Esophagus muscularis mucosa (tissue), 4 donors: ENCODE data around the gene RNLS. TPM values are rescaled to one million over a fixed set of nuclear protein-coding genes. Genes with fewer than 3 reads are reported as not detected.

Experiments used
- DNase-seq: peaks from one replicate; pipeline ENCODE4 v3.0.0-alpha.2; 2017; ENCODE audit errors: extremely low spot score
- H3K27ac ChIP-seq, 4 donors: fragments of 200-600 bp; sonication (generic); replicated peaks in 1 of 4; 1 replicate in 3 of 4; 2 replicates in 1 of 4; pipeline ENCODE4 v1.5.1; 2016 to 2019; ENCODE audit warnings: mild to moderate bottlenecking in 1 of 4
- H3K27me3 ChIP-seq, 4 donors: fragments of 200-600 bp; sonication (generic); one replicate each; pipeline versions ENCODE4 v1.5.1 to v1.6.0; 2016 to 2019
- H3K36me3 ChIP-seq, 4 donors: fragments of 200-600 bp; sonication (generic); one replicate each; pipeline ENCODE4 v1.5.1; 2016 to 2019
- H3K4me1 ChIP-seq, 4 donors: fragments of 200-600 bp; sonication (generic); one replicate each; pipeline ENCODE4 v1.5.1; 2016 to 2019
- H3K4me3 ChIP-seq, 4 donors: fragments of 200-600 bp; sonication (generic); 1 replicate in 2 of 4; 2 replicates in 2 of 4; pipeline ENCODE4 v1.5.1; 2016 to 2019; ENCODE audit warnings: mild to moderate bottlenecking in 4 of 4, moderate library complexity in 1 of 4
- H3K9me3 ChIP-seq, 4 donors: fragments of 200-600 bp; sonication (generic); 1 replicate in 3 of 4; 2 replicates in 1 of 4; pipeline ENCODE4 v1.5.1; 2016 to 2019
- EP300 ChIP-seq: sonication (generic); formaldehyde crosslinking; IDR thresholded peaks from one replicate; pipeline ENCODE4 v1.6.1; 2017; ENCODE audit warnings: antibody characterized with exemption
- POLR2A ChIP-seq: fragments of 450-650 bp; IDR thresholded peaks from one replicate; pipeline ENCODE4 v1.6.1; 2017; ENCODE audit warnings: antibody characterized with exemption, moderate library complexity, mild to moderate bottlenecking, low read depth
- POLR2AphosphoS5 ChIP-seq, 2 donors: sonication (generic); formaldehyde crosslinking; IDR thresholded peaks; one replicate each; pipeline ENCODE4 v1.6.1; 2017; ENCODE audit warnings: antibody characterized with exemption in 2 of 2
- WGBS: methylation state at CpG from one replicate; pipeline ENCODE4 v1.1.5; 2018; 5-methylcytosine and 5-hydroxymethylcytosine counted together
- intact Hi-C: fragments of 100-400 bp; cut with DNase I; formaldehyde crosslinking; loops from one replicate; pipeline ENCODE4 v1.15.1; 2023
- total RNA-seq, 4 donors: library from RNA; depleted of rRNA; stranded (reverse); fragments of >200 nt; gene quantifications; one replicate each; pipeline versions ENCODE4 v1.1.0 to v1.2.1, GENCODE V29; 2016
- TF ChIP-seq, protein P1 (sequence below), 3 experiments: fragments of 200-600 bp in 2 of 3; fragments of 450-650 bp in 1 of 3; sonication (generic) in 2 of 3; IDR thresholded peaks; one replicate each; pipeline ENCODE4 v1.5.1; 2017 to 2019; ENCODE audit warnings: antibody characterized with exemption in 3 of 3, mild to moderate bottlenecking in 2 of 3, moderate library complexity in 1 of 3

Gene RNLS
- total RNA-seq, 4 donors from 2014 or later, result 6.7 to 12.9 (median 10.9) TPM

DNA sequence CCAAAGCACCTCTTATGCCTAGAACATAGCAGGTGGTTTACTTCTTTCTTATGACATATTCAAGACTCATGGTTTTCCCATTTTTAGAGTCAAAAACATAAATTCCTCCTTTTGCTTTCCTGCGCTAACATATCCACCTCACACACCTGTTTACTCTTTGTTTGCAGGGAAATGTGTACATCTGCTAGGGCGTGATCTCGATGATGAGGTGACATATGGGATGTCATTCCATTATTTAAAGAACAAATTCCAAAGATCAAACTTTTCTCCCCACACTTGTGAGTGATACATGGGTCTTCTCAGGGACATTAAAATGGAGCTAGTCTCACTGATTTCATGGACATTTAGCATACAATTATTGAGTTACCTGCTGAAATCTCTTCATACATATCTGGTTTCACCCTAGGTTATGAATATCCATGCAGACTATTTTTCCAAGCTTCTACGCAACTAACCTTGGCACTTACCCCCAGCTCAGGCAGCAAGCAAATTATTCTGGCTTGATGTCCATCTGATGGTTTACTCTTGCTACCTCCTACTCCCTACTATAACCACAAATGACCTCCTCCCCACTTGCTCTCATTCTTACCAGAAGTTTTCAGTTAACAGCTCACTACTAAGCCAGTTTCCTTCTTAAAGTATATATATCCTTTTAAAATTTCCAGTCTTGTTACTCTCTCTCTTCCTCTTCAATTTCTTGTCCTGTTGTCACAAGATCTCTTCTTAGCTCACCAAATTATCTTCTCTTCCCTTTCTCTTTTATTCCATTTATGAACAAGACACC, 208.5 kb downstream of the RNLS start:
- intact Hi-C loops, result no loop called here
- 91% methylated on average over 4 of the region's 4 CpGs for WGBS
- no peaks in the 10 kb centered on the region for H3K9me3 ChIP-seq
- H3K4me1 ChIP-seq, result no peaks in the 10 kb centered on the region
- no peak overlapping the region for H3K27ac ChIP-seq
- H3K4me3 ChIP-seq, result no peak overlapping the region
- DNase-seq, result no peak
- no peaks in the 10 kb centered on the region for H3K36me3 ChIP-seq
- H3K27me3 ChIP-seq, result no peaks in the 10 kb centered on the region
- TF ChIP-seq POLR2AphosphoS5 (IDR thresholded peaks at IDR 0.05) (no peak), POLR2A (no peak), EP300 (no peak)
- TF ChIP-seq, protein P1, sequence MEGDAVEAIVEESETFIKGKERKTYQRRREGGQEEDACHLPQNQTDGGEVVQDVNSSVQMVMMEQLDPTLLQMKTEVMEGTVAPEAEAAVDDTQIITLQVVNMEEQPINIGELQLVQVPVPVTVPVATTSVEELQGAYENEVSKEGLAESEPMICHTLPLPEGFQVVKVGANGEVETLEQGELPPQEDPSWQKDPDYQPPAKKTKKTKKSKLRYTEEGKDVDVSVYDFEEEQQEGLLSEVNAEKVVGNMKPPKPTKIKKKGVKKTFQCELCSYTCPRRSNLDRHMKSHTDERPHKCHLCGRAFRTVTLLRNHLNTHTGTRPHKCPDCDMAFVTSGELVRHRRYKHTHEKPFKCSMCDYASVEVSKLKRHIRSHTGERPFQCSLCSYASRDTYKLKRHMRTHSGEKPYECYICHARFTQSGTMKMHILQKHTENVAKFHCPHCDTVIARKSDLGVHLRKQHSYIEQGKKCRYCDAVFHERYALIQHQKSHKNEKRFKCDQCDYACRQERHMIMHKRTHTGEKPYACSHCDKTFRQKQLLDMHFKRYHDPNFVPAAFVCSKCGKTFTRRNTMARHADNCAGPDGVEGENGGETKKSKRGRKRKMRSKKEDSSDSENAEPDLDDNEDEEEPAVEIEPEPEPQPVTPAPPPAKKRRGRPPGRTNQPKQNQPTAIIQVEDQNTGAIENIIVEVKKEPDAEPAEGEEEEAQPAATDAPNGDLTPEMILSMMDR (IDR thresholded peaks at IDR 0.05), result no peak

DNA sequence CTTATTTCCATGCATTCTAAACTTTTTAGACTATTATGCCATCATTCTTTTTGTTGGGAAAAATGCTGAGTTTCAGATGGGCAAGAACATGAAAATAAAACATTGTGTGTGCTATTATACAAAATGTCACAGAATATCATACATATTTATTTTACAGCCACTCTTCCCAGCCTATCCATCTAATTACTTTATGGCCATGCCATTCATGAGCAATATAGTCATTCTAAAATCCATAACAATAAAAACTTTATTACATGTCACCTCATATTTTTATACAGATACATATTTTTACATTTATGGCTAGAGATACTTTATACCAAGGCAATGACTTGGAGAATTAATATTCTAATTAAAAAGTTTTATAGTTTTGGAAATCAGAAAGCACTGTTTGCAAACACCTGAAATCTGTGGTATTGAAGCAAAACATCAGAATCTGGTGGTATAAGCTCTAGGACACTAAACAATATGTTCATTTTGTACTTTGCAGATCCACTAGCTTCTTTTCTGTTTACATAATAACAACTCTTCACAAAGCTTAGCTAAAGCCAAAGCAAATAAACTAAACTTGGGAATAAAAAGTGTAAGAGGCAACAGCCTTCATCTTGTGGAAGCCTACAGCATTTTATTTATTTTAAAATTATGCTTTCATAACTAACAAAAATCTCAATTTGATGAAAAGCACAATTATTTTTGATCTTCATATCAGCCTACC, 210.1 kb downstream of the RNLS start:
- Histone ChIP-seq H3K36me3 (no peaks in the 10 kb centered on the region), H3K27ac (no peak overlapping the region), H3K27me3 (no peaks in the 10 kb centered on the region), H3K9me3 (no peaks in the 10 kb centered on the region), H3K4me1 (no peaks in the 10 kb centered on the region), H3K4me3 (no peak overlapping the region)
- intact Hi-C loops, result no loop called here
- TF ChIP-seq, protein P1 (IDR thresholded peaks at IDR 0.05), result no peak
- no peak for TF ChIP-seq EP300
- no peak for TF ChIP-seq POLR2AphosphoS5 (IDR thresholded peaks at IDR 0.05)
- TF ChIP-seq POLR2A, result no peak
- DNase-seq, result no peak

- no peaks in the 10 kb centered on the region for H3K36me3 ChIP-seq
- intact Hi-C loops, result no loop called here
- 83% methylated on average over 8 of the region's 8 CpGs for WGBS
- DNase-seq, result no peak
- H3K4me3 ChIP-seq, result no peak overlapping the region
- TF ChIP-seq, protein P1 (IDR thresholded peaks at IDR 0.05), result no peak
- H3K27me3 ChIP-seq, result no peaks in the 10 kb centered on the region
- H3K27ac ChIP-seq, result no peak overlapping the region
- H3K4me1 ChIP-seq, result no peaks in the 10 kb centered on the region
- H3K9me3 ChIP-seq, result no peaks in the 10 kb centered on the region
Observed at GRCh38 chr10:88372051-88372715, 210.9 kb downstream of the RNLS start.

GRCh38 chr10:88370713-88371112, 212.4 kb downstream of the RNLS start:
- H3K27me3 ChIP-seq, result no peaks in the 10 kb centered on the region
- TF ChIP-seq, protein P1 (IDR thresholded peaks at IDR 0.05), result no peak
- TF ChIP-seq POLR2AphosphoS5 (IDR thresholded peaks at IDR 0.05) (no peak), POLR2A (no peak), EP300 (no peak)
- no peak overlapping the region for H3K27ac ChIP-seq
- no peak for DNase-seq
- no peaks in the 10 kb centered on the region for H3K4me1 ChIP-seq
- intact Hi-C loops, result no loop called here
- H3K9me3 ChIP-seq, result no peaks in the 10 kb centered on the region
- H3K4me3 ChIP-seq, result no peak overlapping the region
- 88% methylated on average over 2 of the region's 2 CpGs for WGBS
- H3K36me3 ChIP-seq, result no peaks in the 10 kb centered on the region
